HG03135 (cell line): ENCODE measurements around the gene HM13.
"Not testable (repeated sequence)": the region's sequence is repeated elsewhere in the genome, so short reads cannot be mapped to it uniquely, and the experiment has no call there.

ENCODE experiments used
- ATAC-seq: cut with Tn5 transposase; IDR thresholded peaks from one replicate; pipeline ENCODE4 v1.9.1; 2021; ENCODE audit warnings: mild to moderate bottlenecking, moderate library complexity; ENCODE audit not compliant: unreplicated experiment

Gene HM13

GRCh38 chr20:31565699-31566318 lies 51.6 kb downstream of the HM13 start:
- ATAC-seq = no peak

- ATAC-seq = no peak
Observed at GRCh38 chr20:31566319-31566657, 52.0 kb downstream of the HM13 start.

DNA sequence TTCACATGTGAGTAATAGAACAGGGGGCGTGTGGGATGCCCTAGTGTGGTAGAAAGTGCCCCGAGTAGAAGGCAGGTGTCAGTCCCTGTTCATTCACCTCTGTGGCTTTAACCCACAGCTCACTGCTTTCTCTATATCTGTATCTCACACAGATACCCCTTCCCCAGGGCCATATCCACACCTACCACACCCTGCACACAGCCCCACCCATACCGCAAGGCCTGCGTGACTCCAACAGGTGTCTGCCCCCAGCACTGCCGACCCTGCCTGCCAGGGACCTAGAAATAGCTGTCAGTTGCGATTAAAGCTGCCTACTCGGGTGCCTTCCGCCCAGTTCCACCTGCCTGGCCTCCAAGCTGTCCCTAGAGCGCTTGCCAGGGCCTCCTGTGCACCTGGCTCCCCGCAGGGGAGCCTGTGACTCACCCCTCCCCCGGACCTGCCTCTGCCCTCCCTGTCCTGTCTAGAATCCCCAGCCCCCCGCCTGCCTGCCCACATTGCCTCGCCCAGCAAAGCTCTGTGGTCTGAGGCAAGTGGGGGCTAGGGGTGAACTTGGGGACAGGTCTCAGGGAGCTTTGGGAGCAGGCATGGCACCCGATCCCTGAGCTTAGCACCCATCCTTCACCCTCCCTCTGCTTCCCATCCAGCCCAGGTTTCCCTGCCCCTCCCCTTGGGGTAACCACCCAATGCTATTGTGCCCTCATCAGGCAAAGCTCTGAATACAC lies 52.6 kb downstream of the HM13 start:
- no peak for ATAC-seq

GRCh38 chr20:31567380-31567720 lies 53.1 kb downstream of the HM13 start:
- no peak for ATAC-seq

- no peak for ATAC-seq
Observed at GRCh38 chr20:31568041-31568731, 53.9 kb downstream of the HM13 start.

DNA sequence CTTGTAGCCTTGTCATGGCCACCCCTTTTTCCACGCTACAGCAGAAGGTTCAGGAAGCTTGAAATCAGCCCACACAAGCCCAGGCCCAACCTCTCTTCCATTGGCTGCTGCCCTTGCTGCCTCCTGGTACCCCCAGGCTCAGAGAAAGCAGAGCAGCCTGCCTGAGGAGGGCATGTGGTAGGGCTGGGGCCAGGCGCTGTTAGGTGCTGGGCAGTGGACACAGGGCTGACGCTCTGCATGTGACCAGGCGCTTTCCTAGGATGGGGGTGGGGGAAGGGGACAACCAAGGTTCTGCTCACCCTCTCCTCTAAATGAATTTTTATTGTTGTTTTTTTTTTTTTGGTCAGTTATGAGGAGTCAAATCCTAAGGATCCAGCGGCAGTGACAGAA lies 54.5 kb downstream of the HM13 start:
- ATAC-seq = no peak

- no peak for ATAC-seq
Observed at GRCh38 chr20:31569163-31570020, 55.1 kb downstream of the HM13 start.

DNA sequence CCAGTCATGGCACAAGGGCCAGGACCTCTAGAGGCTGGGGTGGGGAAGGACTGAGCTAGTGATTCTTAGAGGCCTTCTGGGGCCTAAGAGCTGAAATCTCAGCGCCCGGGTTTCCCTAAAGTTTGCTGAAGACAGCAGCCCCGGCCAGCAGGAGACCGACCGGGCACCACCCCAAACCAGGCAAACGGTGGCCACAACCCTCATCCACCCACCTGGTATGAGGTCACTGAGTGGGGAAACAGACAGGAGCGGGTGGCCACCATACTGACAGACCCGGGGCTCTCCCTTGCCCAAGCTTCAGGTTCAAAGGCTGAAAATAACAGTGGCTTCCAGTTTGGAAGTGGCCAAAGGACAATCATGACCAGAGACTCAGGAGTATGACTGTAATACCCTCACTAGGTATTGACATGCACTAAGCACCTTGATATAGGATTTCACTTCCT lies 55.8 kb downstream of the HM13 start:
- ATAC-seq = no peak

GRCh38 chr20:31570735-31571617 lies 56.7 kb downstream of the HM13 start:
- ATAC-seq = no peak

DNA sequence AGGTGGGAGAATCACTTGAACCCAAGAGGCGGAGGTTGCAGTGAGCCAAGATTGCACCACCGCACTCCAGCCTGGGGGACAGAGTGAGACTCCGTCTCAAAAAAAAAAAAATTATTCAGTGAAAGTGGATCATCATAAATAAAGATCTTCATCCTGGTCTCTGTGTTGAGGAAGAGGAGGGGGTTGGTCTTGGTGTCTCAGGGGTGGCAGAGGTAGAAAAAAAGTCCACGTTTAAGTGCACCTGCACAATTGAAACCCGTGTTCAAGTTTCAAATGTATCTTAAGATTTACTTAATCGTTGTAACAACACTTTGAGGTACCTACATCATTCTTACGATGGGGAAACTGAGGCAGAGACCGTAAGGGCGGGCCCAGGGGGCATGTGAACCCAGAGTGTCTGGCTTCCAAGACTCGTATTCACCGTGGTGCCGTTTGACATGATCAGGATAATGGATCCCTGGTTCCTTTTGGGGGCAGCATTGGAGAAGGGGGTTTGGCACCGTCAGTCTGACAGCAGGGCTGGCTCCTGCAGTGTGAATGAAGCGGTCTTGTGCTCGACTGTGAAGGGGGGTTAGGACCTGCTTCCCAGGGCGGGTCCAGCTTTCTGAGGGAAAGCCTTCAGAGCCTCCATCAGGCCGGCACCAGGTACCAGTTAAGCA lies 57.9 kb downstream of the HM13 start:
- peak; percentile 5 for ATAC-seq

DNA sequence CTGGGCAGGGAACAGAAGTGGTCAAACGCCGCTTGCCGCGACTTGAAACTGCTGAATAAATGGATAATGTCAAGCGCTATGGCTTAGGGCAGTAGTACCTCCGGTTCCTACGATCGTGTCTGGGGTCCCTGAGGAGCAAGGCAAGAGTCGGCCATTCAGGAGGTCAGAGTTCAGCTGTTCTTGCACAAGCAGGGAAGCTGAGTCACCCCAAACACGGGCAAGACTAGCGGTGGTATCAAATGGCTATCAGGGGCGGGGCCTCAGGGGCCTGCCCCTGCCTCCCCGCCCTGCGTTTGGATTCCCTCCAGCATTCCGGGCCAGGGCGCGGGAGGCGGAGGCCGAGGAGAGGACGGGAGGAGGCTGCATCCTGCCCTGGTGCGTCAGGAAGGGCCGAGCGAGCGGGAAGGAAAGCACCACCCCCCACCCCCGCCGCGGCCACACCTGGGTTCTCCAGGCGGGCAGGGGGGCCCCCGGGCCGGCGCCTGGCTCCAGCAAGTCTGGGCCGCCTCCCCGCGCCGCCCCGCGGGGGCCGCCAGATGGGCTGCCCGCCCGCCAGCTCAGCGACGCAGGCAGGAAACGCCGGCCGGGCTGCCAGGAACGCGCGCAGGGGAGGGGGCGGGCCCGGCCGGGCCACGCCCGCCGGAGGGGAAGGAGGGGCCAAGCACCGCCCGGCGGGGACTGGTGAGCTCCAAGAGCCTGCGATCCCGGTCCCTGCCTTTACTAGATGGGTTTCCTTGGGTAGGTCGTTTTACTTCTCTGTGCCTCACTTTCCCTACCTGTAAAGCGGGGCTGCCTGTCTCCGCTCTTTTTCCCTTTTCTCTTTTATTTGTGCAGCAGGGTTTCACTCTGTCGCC lies 58.7 kb downstream of the HM13 start:
- ATAC-seq = peak; percentile 83

DNA sequence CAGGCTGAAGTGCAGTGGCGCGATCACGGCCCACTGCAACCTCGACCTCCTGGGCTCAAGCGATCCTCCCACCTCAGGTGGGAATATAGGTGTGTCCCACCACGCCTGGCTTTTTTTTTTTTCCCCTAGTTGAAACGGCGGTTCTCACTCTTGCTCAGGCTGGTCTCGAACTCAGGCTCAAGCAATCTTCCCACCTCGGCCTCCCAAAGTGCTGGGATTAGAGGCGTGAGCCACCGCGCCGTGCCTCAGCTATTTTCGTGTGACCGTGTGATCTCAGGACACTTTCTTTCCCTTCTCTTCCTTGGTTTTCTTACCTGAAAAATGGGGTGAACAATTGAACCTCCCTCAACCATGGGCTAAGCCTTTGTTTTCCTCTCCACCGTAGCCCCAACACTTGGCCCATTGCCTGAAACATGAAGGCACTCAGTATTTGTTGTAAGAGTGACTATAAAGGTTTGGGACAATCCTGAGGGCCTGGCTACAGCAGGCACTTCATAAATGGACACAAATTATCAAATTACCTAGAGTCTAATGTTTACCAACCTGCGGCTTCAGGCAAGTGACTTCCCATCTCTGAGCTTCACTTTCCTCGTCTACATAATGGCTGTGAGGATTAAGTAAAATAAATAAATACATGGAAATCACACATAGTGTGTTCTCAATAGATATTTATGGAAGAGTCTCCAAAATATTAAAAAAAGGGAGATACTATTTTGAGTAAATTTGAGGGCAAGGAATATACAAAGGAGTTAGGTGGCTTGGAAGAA lies 59.5 kb downstream of the HM13 start:
- ATAC-seq = peak; percentile 16

- not testable (repeated sequence) for ATAC-seq
Observed at GRCh38 chr20:31574986-31575385, 60.7 kb downstream of the HM13 start.

DNA sequence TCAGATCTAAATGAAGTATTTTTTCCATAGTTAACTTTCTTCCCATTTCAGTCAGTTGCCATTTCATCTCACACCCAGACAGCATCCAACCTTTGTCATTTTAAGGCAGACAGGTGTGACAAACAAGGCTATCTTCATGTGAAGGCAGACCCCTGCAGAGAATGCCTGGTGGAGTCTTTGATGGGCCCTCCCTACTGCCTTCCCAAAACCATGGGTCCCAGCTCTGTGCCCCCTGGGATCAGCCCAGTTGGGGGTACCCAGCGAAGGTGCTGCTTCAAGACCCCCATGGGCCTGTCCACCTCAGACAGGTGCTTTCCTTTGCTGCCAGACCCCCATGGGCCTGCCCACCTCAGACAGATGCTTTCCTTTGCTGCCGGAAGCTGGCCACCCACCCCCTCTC lies 62.5 kb downstream of the HM13 start:
- ATAC-seq = no peak

GRCh38 chr20:31577194-31577593 lies 63.0 kb downstream of the HM13 start:
- ATAC-seq = no peak

- no peak for ATAC-seq
Observed at GRCh38 chr20:31578448-31579138, 64.4 kb downstream of the HM13 start.

DNA sequence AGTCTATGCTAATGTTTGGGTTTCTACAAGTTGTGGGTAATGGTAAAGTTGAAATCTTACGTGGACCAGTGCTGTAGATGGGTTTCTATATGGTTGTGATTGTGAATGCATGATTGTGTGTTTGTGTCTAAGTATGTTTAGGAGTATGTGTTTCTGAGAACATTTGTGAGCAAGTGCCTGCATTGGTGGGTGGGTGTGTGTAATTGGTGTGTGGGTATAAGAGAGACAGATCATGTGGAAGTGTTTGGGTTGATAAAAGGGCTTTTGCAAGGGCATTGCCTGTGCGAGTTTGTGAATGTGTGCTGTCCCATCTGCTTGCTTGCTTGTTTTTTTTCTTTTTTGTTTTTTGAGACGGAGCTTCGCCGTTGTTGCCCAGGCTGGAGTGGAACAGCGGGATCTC lies 65.0 kb downstream of the HM13 start:
- no peak for ATAC-seq
